Esophagus muscularis mucosa (tissue), 4 donors: ENCODE results near the gene TRAF3. TPM values are rescaled to one million over a fixed set of nuclear protein-coding genes. Genes with fewer than 3 reads are reported as not detected.

Experiments
- DNase-seq: peaks from one replicate; pipeline ENCODE4 v3.0.0-alpha.2; 2017; ENCODE audit errors: extremely low spot score
- H3K27ac ChIP-seq, 4 donors: fragments of 200-600 bp; sonication (generic); replicated peaks in 1 of 4; 1 replicate in 3 of 4; 2 replicates in 1 of 4; pipeline ENCODE4 v1.5.1; 2016 to 2019; ENCODE audit warnings: mild to moderate bottlenecking in 1 of 4
- H3K27me3 ChIP-seq, 4 donors: fragments of 200-600 bp; sonication (generic); one replicate each; pipeline versions ENCODE4 v1.5.1 to v1.6.0; 2016 to 2019
- H3K36me3 ChIP-seq, 4 donors: fragments of 200-600 bp; sonication (generic); one replicate each; pipeline ENCODE4 v1.5.1; 2016 to 2019
- H3K4me1 ChIP-seq, 4 donors: fragments of 200-600 bp; sonication (generic); one replicate each; pipeline ENCODE4 v1.5.1; 2016 to 2019
- H3K4me3 ChIP-seq, 4 donors: fragments of 200-600 bp; sonication (generic); 1 replicate in 2 of 4; 2 replicates in 2 of 4; pipeline ENCODE4 v1.5.1; 2016 to 2019; ENCODE audit warnings: mild to moderate bottlenecking in 4 of 4, moderate library complexity in 1 of 4
- H3K9me3 ChIP-seq, 4 donors: fragments of 200-600 bp; sonication (generic); 1 replicate in 3 of 4; 2 replicates in 1 of 4; pipeline ENCODE4 v1.5.1; 2016 to 2019
- CTCF ChIP-seq, 3 experiments: fragments of 200-600 bp in 2 of 3; fragments of 450-650 bp in 1 of 3; sonication (generic) in 2 of 3; IDR thresholded peaks; one replicate each; pipeline ENCODE4 v1.5.1; 2017 to 2019; ENCODE audit warnings: antibody characterized with exemption in 3 of 3, mild to moderate bottlenecking in 2 of 3, moderate library complexity in 1 of 3
- EP300 ChIP-seq: sonication (generic); formaldehyde crosslinking; IDR thresholded peaks from one replicate; pipeline ENCODE4 v1.6.1; 2017; ENCODE audit warnings: antibody characterized with exemption
- POLR2A ChIP-seq: fragments of 450-650 bp; IDR thresholded peaks from one replicate; pipeline ENCODE4 v1.6.1; 2017; ENCODE audit warnings: antibody characterized with exemption, moderate library complexity, mild to moderate bottlenecking, low read depth
- POLR2AphosphoS5 ChIP-seq, 2 donors: sonication (generic); formaldehyde crosslinking; IDR thresholded peaks; one replicate each; pipeline ENCODE4 v1.6.1; 2017; ENCODE audit warnings: antibody characterized with exemption in 2 of 2
- WGBS: methylation state at CpG from one replicate; pipeline ENCODE4 v1.1.5; 2018; 5-methylcytosine and 5-hydroxymethylcytosine counted together
- intact Hi-C: fragments of 100-400 bp; cut with DNase I; formaldehyde crosslinking; loops from one replicate; pipeline ENCODE4 v1.15.1; 2023
- total RNA-seq, 4 donors: library from RNA; depleted of rRNA; stranded (reverse); fragments of >200 nt; gene quantifications; one replicate each; pipeline versions ENCODE4 v1.1.0 to v1.2.1, GENCODE V29; 2016

TRAF3 gene
- total RNA-seq, 4 donors from 2014 or later = 9.6 to 19.1 (median 17.5) TPM

- intact Hi-C loops = no loop called here
- DNase-seq = no peak
- Histone ChIP-seq H3K27me3 (no peaks in the 10 kb centered on the region), H3K4me3 (no peak overlapping the region), H3K36me3 (peaks cover 63 to 97% (median 94%) of the 10 kb centered on the region in 4 donors), H3K4me1 (peaks cover 15 to 26% (median 23%) of the 10 kb centered on the region in 4 donors), H3K9me3 (no peaks in the 10 kb centered on the region), H3K27ac (no peak overlapping the region)
- TF ChIP-seq POLR2AphosphoS5 (IDR thresholded peaks at IDR 0.05) = no peak
- no peak for TF ChIP-seq EP300
- no peak for TF ChIP-seq POLR2A
- no peak for TF ChIP-seq CTCF (IDR thresholded peaks at IDR 0.05)
- 75% methylated on average over 10 of the region's 10 CpGs for WGBS
These were observed 173.8 kb downstream of the TRAF3 start for GRCh38 chr14:102951034-102951433.

DNA sequence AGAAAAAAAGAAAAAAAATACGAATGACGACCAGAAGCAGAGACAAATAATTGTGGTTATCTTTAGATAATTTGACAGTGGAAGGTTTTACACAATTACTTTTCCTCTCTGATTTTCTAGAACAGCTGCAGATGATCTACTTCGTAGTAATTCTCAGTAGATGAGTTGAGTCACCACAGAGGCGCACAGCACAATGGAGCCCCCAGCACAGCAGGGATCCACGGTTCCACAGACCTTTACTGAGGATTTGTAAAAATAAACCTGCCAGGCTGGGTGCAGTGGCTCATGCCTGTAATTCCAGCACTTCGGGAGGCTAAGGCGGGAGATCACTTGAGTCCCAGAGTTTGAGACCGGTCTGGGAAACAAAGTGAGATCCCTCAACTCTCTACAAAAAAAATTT, 174.6 kb downstream of the TRAF3 start:
- H3K36me3 ChIP-seq = peaks cover 61 to 97% (median 94%) of the 10 kb centered on the region in 4 donors
- WGBS = 78% methylated on average over 8 of the region's 8 CpGs
- TF ChIP-seq CTCF (IDR thresholded peaks at IDR 0.05) (no peak), POLR2A (no peak), EP300 (no peak), POLR2AphosphoS5 (IDR thresholded peaks at IDR 0.05) (no peak)
- H3K27me3 ChIP-seq = no peaks in the 10 kb centered on the region
- no peak overlapping the region for H3K4me3 ChIP-seq
- no peak overlapping the region for H3K27ac ChIP-seq
- H3K4me1 ChIP-seq = peaks cover 15 to 26% (median 23%) of the 10 kb centered on the region in 4 donors
- no peaks in the 10 kb centered on the region for H3K9me3 ChIP-seq
- intact Hi-C loops = no loop called here
- DNase-seq = no peak

DNA sequence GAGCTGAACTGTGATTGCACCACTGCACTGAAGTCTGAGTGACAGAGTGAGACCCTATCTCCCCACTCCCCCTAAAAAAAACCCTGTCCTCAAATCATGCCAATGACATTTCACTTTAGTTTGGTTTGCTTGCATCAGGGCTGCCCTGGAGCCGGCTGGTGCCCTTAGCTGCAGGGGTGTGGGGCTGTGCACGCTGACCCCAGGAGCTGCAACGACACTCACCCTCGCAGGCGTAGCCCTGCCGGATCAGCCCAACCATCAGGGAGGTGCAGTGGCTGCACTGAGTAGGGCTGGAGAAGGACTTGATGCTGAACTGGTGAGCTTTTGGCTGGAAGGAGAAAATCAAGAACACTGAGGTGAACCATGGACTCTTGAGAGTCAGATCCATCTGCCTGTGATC, 175.0 kb downstream of the TRAF3 start:
- 91% methylated on average over 5 of the region's 6 CpGs for WGBS
- H3K27me3 ChIP-seq = no peaks in the 10 kb centered on the region
- H3K27ac ChIP-seq = no peak overlapping the region
- peaks cover 15 to 26% (median 23%) of the 10 kb centered on the region in 4 donors for H3K4me1 ChIP-seq
- H3K4me3 ChIP-seq = no peak overlapping the region
- no peak for TF ChIP-seq CTCF (IDR thresholded peaks at IDR 0.05)
- TF ChIP-seq EP300 = no peak
- no peak for TF ChIP-seq POLR2AphosphoS5 (IDR thresholded peaks at IDR 0.05)
- no peak for TF ChIP-seq POLR2A
- DNase-seq = no peak
- H3K9me3 ChIP-seq = no peaks in the 10 kb centered on the region
- intact Hi-C loops = no loop called here
- peaks cover 61 to 97% (median 92%) of the 10 kb centered on the region in 4 donors for H3K36me3 ChIP-seq

DNA sequence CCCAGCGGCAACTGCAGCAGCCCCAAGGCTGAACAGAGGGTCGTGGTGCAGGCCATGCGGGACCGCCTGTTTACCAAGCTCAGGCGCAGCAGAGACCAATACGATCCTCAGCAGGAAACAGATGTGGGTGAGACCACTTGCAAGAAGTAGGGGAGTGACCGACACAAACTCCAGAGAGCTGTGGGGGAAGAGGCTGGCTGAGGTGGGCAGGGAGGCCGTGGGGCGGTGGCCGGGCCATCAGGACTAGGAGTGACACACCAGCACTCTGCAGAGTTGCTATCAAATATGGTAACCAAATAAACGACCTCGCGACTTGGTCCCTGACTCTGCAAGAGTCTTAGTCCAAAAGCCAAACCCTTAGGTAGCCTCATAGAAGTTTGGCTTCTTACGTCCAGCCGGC, 175.9 kb downstream of the TRAF3 start:
- Histone ChIP-seq H3K9me3 (no peaks in the 10 kb centered on the region), H3K27ac (no peak overlapping the region), H3K4me3 (no peak overlapping the region), H3K4me1 (peaks cover 15 to 26% (median 23%) of the 10 kb centered on the region in 4 donors), H3K36me3 (peaks cover 69 to 97% (median 94%) of the 10 kb centered on the region in 4 donors), H3K27me3 (no peaks in the 10 kb centered on the region)
- TF ChIP-seq POLR2AphosphoS5 (IDR thresholded peaks at IDR 0.05) (no peak), CTCF (IDR thresholded peaks at IDR 0.05) (no peak), POLR2A (no peak), EP300 (no peak)
- intact Hi-C loops = no loop called here
- 88% methylated on average over 15 of the region's 15 CpGs for WGBS
- no peak for DNase-seq

DNA sequence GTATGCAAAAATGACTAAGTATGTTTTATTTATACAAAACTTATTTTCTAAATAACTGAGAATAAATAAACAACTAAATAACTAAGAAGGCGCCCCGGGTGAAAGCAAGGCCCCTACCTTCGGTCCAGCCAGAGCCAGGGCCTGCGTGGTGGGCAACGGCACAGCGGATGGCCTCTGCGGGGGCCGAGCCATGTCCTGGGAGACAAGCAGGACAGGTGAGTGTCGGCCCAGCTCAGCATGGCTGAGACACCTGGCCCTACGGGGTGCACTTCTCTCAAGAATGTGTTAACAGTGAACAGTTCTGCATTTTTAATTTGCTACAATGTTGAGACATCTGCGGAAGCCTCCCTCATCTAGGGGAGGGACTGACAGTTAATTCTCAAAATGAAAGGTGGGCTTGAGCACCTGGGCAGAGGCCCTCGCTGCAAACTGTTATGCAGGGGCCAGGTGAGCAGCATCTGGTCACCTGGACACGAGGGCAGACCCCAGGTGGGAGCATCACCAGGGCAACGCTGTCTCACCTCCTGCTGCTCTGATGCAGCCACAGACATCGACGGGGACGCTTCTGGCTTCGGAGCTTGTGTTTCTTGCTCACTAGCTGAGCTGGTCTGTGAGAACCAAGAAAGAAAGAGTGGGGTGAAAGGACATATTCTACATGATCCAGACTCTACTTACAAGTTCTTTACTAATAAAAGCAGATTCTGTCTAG, 177.0 kb downstream of the TRAF3 start:
- no peak overlapping the region for H3K4me3 ChIP-seq
- no peaks in the 10 kb centered on the region for H3K9me3 ChIP-seq
- no peak overlapping the region for H3K27ac ChIP-seq
- H3K36me3 ChIP-seq = peaks cover 69 to 100% (median 98%) of the 10 kb centered on the region in 4 donors
- no peak for TF ChIP-seq POLR2A
- no peak for TF ChIP-seq EP300
- no peak for TF ChIP-seq POLR2AphosphoS5 (IDR thresholded peaks at IDR 0.05)
- no peak for TF ChIP-seq CTCF (IDR thresholded peaks at IDR 0.05)
- WGBS = 88% methylated on average over 18 of the region's 18 CpGs
- intact Hi-C loops = no loop called here
- DNase-seq = no peak
- H3K4me1 ChIP-seq = peaks cover 10 to 19% (median 15%) of the 10 kb centered on the region in 4 donors
- no peaks in the 10 kb centered on the region for H3K27me3 ChIP-seq
